HepG2 (cell line): ENCODE measurements around the gene CLEC10A. TPM values are rescaled to one million over a fixed set of nuclear protein-coding genes. Genes with fewer than 3 reads are reported as not detected.

Source experiments
- ATAC-seq: fragments of 200-7000 bp; cut with Tn5 transposase; 3 replicates; pipeline ENCODE4 v1.9.1; 2020; ENCODE audit warnings: mild to moderate bottlenecking, moderate library complexity
- BruUV-seq: library from RNA; stranded (reverse); fragments of 400-500 nt; replicated peaks from 2 replicates; lab custom pipeline; 2021; lab: Mats Ljungman, UMichigan
- CTCF ChIA-PET: fragments of 300-600 bp; formaldehyde crosslinking; extraction: SDS; loops from one replicate; lab custom pipeline; 2021; ENCODE audit warnings: low total read pairs, inconsistent platforms, low intra/inter-chr PET ratio; lab: Yijun Ruan, JAX
- POLR2A ChIA-PET: fragments of 350-600 bp; sonication (Branson Sonifier 250); formaldehyde crosslinking; loops from one replicate; lab custom pipeline; 2020; ENCODE audit warnings: antibody characterized with exemption, inconsistent platforms; lab: Yijun Ruan, JAX
- DNase-seq: peaks from one replicate; pipeline ENCODE4 v3.0.0-alpha.2; 2015; ENCODE audit warnings: low spot score
- FAIRE-seq: peaks from 3 replicates; lab custom pipeline; 2011; peaks lifted over from hg19 to GRCh38; lab: Jason Lieb, UNC
- H2AFZ ChIP-seq: one replicate; pipeline ENCODE4 v1.6.1; 2011; ENCODE audit warnings: low read length, inconsistent platforms
- H3K27ac ChIP-seq: fragments of 300-600 bp; 3 replicates; pipeline ENCODE4 v1.8.0; 2011; ENCODE audit warnings: mixed run types, mild to moderate bottlenecking, mixed read lengths, low read length, inconsistent platforms; ENCODE audit not compliant: insufficient read depth; ENCODE audit errors: extremely low read length
- H3K27me3 ChIP-seq, 2 experiments: fragments of 200-600 bp in 1 of 2; 2 replicates in 1 of 2; 3 replicates in 1 of 2; pipeline versions ENCODE4 v1.6.0 to v1.8.0; 2011; ENCODE audit warnings: low read length in 2 of 2, mild to moderate bottlenecking in 2 of 2, moderate library complexity in 2 of 2, inconsistent platforms in 1 of 2; ENCODE audit not compliant: insufficient read depth in 2 of 2, control insufficient read depth in 1 of 2
- H3K36me3 ChIP-seq, 2 experiments: fragments of 200-600 bp in 1 of 2; replicated peaks in 1 of 2; 2 replicates in 1 of 2; 3 replicates in 1 of 2; pipeline versions ENCODE4 v1.5.1 to v1.8.0; 2011; ENCODE audit warnings: low read length in 2 of 2, inconsistent platforms in 1 of 2; ENCODE audit not compliant: insufficient read depth in 2 of 2, control insufficient read depth in 1 of 2
- H3K4me1 ChIP-seq: 2 replicates; pipeline ENCODE4 v1.5.1; 2012; ENCODE audit warnings: low read length, inconsistent platforms; ENCODE audit not compliant: insufficient read depth
- H3K4me2 ChIP-seq: 2 replicates; pipeline ENCODE4 v1.6.0; 2011; ENCODE audit warnings: low read depth, low read length, inconsistent platforms
- H3K4me3 ChIP-seq, 3 experiments: fragments of 200-600 bp in 1 of 3; sonication (generic), shearing (Covaris generic) in 1 of 3; replicated peaks in 1 of 3; 2 replicates each; pipeline ENCODE4 v1.5.1; 2011 to 2016; ENCODE audit warnings: low read length in 3 of 3, inconsistent platforms in 2 of 3, low read depth in 2 of 3, mild to moderate bottlenecking in 2 of 3, control low read depth in 1 of 3, mixed read lengths in 1 of 3; ENCODE audit not compliant: insufficient read depth in 1 of 3
- H3K79me2 ChIP-seq: one replicate; pipeline ENCODE4 v1.6.1; 2011; ENCODE audit warnings: low read length, inconsistent platforms; ENCODE audit not compliant: insufficient read depth
- H3K9ac ChIP-seq: 2 replicates; pipeline ENCODE4 v1.6.0; 2011; ENCODE audit warnings: mild to moderate bottlenecking, low read depth, low read length, inconsistent platforms; ENCODE audit not compliant: insufficient read depth
- H3K9me3 ChIP-seq: 2 replicates; pipeline ENCODE4 v1.5.1; 2012; ENCODE audit warnings: mild to moderate bottlenecking, low read length
- H4K20me1 ChIP-seq: 2 replicates; pipeline ENCODE4 v1.6.0; 2011; ENCODE audit warnings: inconsistent platforms, mild to moderate bottlenecking, low read length, moderate library complexity; ENCODE audit not compliant: insufficient read depth
- FOXK1 ChIP-seq: sonication (generic); formaldehyde crosslinking; IDR thresholded peaks from 2 replicates; pipeline ENCODE4 v1.4.0; 2020; ENCODE audit warnings: low read depth, missing genetic modification reagents, borderline replicate concordance
- GATAD2A ChIP-seq: IDR thresholded peaks from 2 replicates; pipeline ENCODE4 v1.6.1; 2016
- HMGXB4 ChIP-seq, 2 experiments: sonication (generic) in 1 of 2; formaldehyde crosslinking in 1 of 2; IDR thresholded peaks; 2 replicates each; pipeline versions ENCODE4 v1.4.0 to v1.6.1; 2018 to 2020; ENCODE audit warnings: missing genetic modification reagents in 2 of 2, borderline replicate concordance in 1 of 2, low read depth in 1 of 2, mild to moderate bottlenecking in 1 of 2, missing biosample characterization in 1 of 2
- IRF1 ChIP-seq: sonication (generic); formaldehyde crosslinking; IDR thresholded peaks from 2 replicates; pipeline ENCODE4 v1.4.0; 2020; ENCODE audit warnings: low read depth, mild to moderate bottlenecking, missing genetic modification reagents
- KLF9 ChIP-seq: IDR thresholded peaks from 2 replicates; pipeline ENCODE4 v1.6.1; 2016; ENCODE audit warnings: low read depth
- REST ChIP-seq, 2 experiments: IDR thresholded peaks; 2 replicates each; pipeline ENCODE4 v1.6.1; 2011 to 2012; ENCODE audit warnings: low read length in 2 of 2, borderline replicate concordance in 1 of 2, low read depth in 1 of 2, mild to moderate bottlenecking in 1 of 2, moderate library complexity in 1 of 2
- TBL1XR1 ChIP-seq: fragments of 150-350 bp; IDR thresholded peaks from 2 replicates; pipeline ENCODE4 v1.6.1; 2014; ENCODE audit warnings: borderline replicate concordance, low read length; ENCODE audit not compliant: partially characterized antibody
- TBX2 ChIP-seq: sonication (generic); formaldehyde crosslinking; IDR thresholded peaks from 2 replicates; pipeline ENCODE4 v1.5.0; 2020; ENCODE audit warnings: missing genetic modification reagents, mild to moderate bottlenecking, borderline replicate concordance
- ZNF24 ChIP-seq: fragments of 450-650 bp; IDR thresholded peaks from 2 replicates; pipeline ENCODE4 v1.6.1; 2017; ENCODE audit warnings: antibody characterized with exemption, mild to moderate bottlenecking
- ZNF503 ChIP-seq: sonication (generic); formaldehyde crosslinking; IDR thresholded peaks from 2 replicates; pipeline ENCODE4 v1.4.0; 2020; ENCODE audit warnings: missing genetic modification reagents
- ZNF724P ChIP-seq: sonication (generic); formaldehyde crosslinking; IDR thresholded peaks from 2 replicates; pipeline ENCODE4 v1.8.0; 2022; ENCODE audit warnings: missing genetic modification reagents, borderline replicate concordance
- ZNF784 ChIP-seq: sonication (generic); formaldehyde crosslinking; IDR thresholded peaks from 2 replicates; pipeline ENCODE4 v1.5.1; 2020; ENCODE audit warnings: missing genetic modification reagents, mild to moderate bottlenecking, borderline replicate concordance
- ZSCAN20 ChIP-seq: sonication (generic); formaldehyde crosslinking; IDR thresholded peaks from 2 replicates; pipeline ENCODE4 v1.4.0; 2020; ENCODE audit warnings: missing genetic modification reagents, mild to moderate bottlenecking, borderline replicate concordance
- WGBS: methylation state at CpG from one replicate; pipeline ENCODE4 v1.1.6; 2017; ENCODE audit warnings: low lambda C conversion rate; 5-methylcytosine and 5-hydroxymethylcytosine counted together
- in situ Hi-C: cut with HindIII; loops from 2 replicates; pipeline ENCODE4 v1.10.0; 2017; ENCODE audit warnings: low pct_unique_long_range_greater_than_20kb; ENCODE audit not compliant: extremely low pct_ligation_motif_present
- intact Hi-C: fragments of 100-400 bp; cut with micrococcal nuclease; formaldehyde crosslinking; loops from one replicate; pipeline ENCODE4 v1.10.0; 2022; ENCODE audit not compliant: unreplicated experiment
- polyA plus RNA-seq, 8 experiments: library from polyadenylated mRNA; depleted of rRNA in 3 of 8; stranded (reverse) in 7 of 8; unstranded in 1 of 8; fragments of >200 nt; fragmentation: Illumina TruSeq in 4 of 8; extraction: Trizol in 4 of 8; gene quantifications; 2 replicates each; pipeline versions ENCODE4 v1.2.1 to v1.2.3, GENCODE V29; 2011 to 2016; ENCODE audit warnings: low read depth in 4 of 8, missing spikeins in 1 of 8, mixed read lengths in 1 of 8; ENCODE audit not compliant: insufficient read depth in 1 of 8
- total RNA-seq, 5 experiments: library from RNA; depleted of rRNA; stranded (reverse); fragments of >200 nt; fragmentation: Illumina TruSeq; extraction: Trizol; gene quantifications; 2 replicates each; pipeline ENCODE4 v1.2.3, GENCODE V29; 2016; ENCODE audit warnings: low read depth in 1 of 5

The CLEC10A gene
- total and polyA plus RNA-seq, 2 of the 13 experiments (the other 11 are each of a cell fraction or from before 2014, with no cell fraction given) = 0.33 TPM; not detected in 1

- Histone ChIP-seq H3K4me1 (no peaks in the 10 kb centered on the region), H3K27ac (no peak overlapping the region), H3K36me3 (no peaks in the 10 kb centered on the region), H4K20me1 (no peaks in the 10 kb centered on the region), H3K4me3 (no peak overlapping the region), H3K4me2 (no peak overlapping the region), H2AFZ (no peak overlapping the region), H3K79me2 (no peaks in the 10 kb centered on the region), H3K27me3 (0 out of 5 replicates have a peak, but pooled peaks cover 0 to 9% of the 10 kb centered on the region in 2 experiments), H3K9ac (no peak overlapping the region), H3K9me3 (peaks cover 11% of the 10 kb centered on the region)
- in situ Hi-C loops = no loop called here
- CTCF ChIA-PET = no interaction called here
- POLR2A ChIA-PET = no interaction called here
- intact Hi-C loops = no loop called here
- FAIRE-seq (no peak), DNase-seq (no peak), ATAC-seq (no peak)
- no TSS peak for BruUV-seq
- WGBS = 0% methylated on average over 1 of the region's 1 CpG
- TF ChIP-seq TBX2 (CRISPR knock-in tag) (no peak), HMGXB4 (CRISPR knock-in tag; IDR thresholded peaks at IDR 0.05; ENCODE audit: borderline replicate concordance in 1 of 2, low read depth in 1 of 2) (no peak), ZNF503 (no peak), ZSCAN20 (CRISPR knock-in tag) (no peak), TBL1XR1 (no peak), ZNF724P (CRISPR knock-in tag) (no peak), GATAD2A (no peak), KLF9 (CRISPR knock-in tag) (no peak), FOXK1 (CRISPR knock-in tag) (no peak), ZNF784 (CRISPR knock-in tag) (no peak), IRF1 (no peak), REST (IDR thresholded peaks at IDR 0.05; ENCODE audit: borderline replicate concordance in 1 of 2, low read depth in 1 of 2, low read length in 2 of 2) (no peak), ZNF24 (no peak)
Observed at GRCh38 chr17:7067198-7067597, 12.9 kb downstream of the CLEC10A start.
